IMR-90 (cell line): ENCODE measurements around the gene CRYZL1. TPM values are rescaled to one million over a fixed set of nuclear protein-coding genes. Genes with fewer than 3 reads are reported as not detected.

ENCODE experiments used
- ATAC-seq: fragments of 200-7000 bp; cut with Tn5 transposase; 2 replicates; pipeline ENCODE4 v1.9.1; 2020; ENCODE audit warnings: low read depth, mild to moderate bottlenecking, moderate library complexity
- BruUV-seq: library from RNA; stranded (reverse); fragments of 400-500 nt; replicated peaks from 2 replicates; lab custom pipeline; 2021; lab: Mats Ljungman, UMichigan
- CTCF ChIA-PET: fragments of 300-600 bp; formaldehyde crosslinking; extraction: SDS; loops from one replicate; lab custom pipeline; 2021; ENCODE audit warnings: antibody characterized with exemption; lab: Yijun Ruan, JAX
- POLR2A ChIA-PET: fragments of 300-600 bp; sonication (Branson Sonifier 250); formaldehyde crosslinking; loops from one replicate; lab custom pipeline; 2022; ENCODE audit warnings: antibody characterized with exemption; ENCODE audit not compliant: unreplicated experiment; lab: Charles Lee
- DNase-seq: peaks from one replicate; pipeline ENCODE4 v3.0.0; 2013
- H2AFZ ChIP-seq: replicated peaks from 2 replicates; pipeline ENCODE3; 2013; ENCODE audit warnings: low read length, mild to moderate bottlenecking; ENCODE audit not compliant: poor library complexity
- H2AK5ac ChIP-seq: 2 replicates; pipeline ENCODE4 v1.6.1; 2013; ENCODE audit warnings: low read depth, low read length, inconsistent platforms
- H2AK9ac ChIP-seq: replicated peaks from 2 replicates; pipeline ENCODE3; 2013; ENCODE audit warnings: mild to moderate bottlenecking, low read depth, low read length, moderate library complexity; ENCODE audit not compliant: poor library complexity
- H2BK120ac ChIP-seq: 2 replicates; pipeline ENCODE4 v1.6.1; 2013; ENCODE audit warnings: low read depth, low read length, inconsistent platforms
- H2BK15ac ChIP-seq: 3 replicates; pipeline ENCODE4 v1.6.1; 2013; ENCODE audit warnings: low read depth, low read length, inconsistent platforms
- H2BK20ac ChIP-seq: 2 replicates; pipeline ENCODE4 v1.6.1; 2013; ENCODE audit warnings: low read depth, mild to moderate bottlenecking, inconsistent platforms, low read length, moderate library complexity
- H2BK5ac ChIP-seq: 2 replicates; pipeline ENCODE4 v1.6.1; 2013; ENCODE audit warnings: mild to moderate bottlenecking, low read depth, low read length, inconsistent platforms; ENCODE audit not compliant: poor library complexity, severe bottlenecking
- H3K14ac ChIP-seq: replicated peaks from 2 replicates; pipeline ENCODE4 v1.6.1; 2013; ENCODE audit warnings: low read depth, low read length, inconsistent platforms
- H3K18ac ChIP-seq: 2 replicates; pipeline ENCODE4 v1.6.1; 2013; ENCODE audit warnings: low read depth, low read length, control low read depth
- H3K23ac ChIP-seq: 2 replicates; pipeline ENCODE4 v1.6.1; 2013; ENCODE audit warnings: low read depth, low read length, inconsistent platforms
- H3K27ac ChIP-seq: 2 replicates; pipeline ENCODE4 v1.5.1; 2013; ENCODE audit warnings: mild to moderate bottlenecking, control low read depth, low read length; ENCODE audit not compliant: insufficient read depth
- H3K27me3 ChIP-seq: 2 replicates; pipeline ENCODE4 v1.6.1; 2013; ENCODE audit warnings: low read length; ENCODE audit not compliant: control insufficient read depth, insufficient read depth
- H3K36me3 ChIP-seq: 2 replicates; pipeline ENCODE4 v1.6.1; 2013; ENCODE audit warnings: low read length, mixed read lengths; ENCODE audit not compliant: control insufficient read depth, insufficient read depth
- H3K4ac ChIP-seq: 2 replicates; pipeline ENCODE4 v1.6.1; 2013; ENCODE audit warnings: low read depth, low read length, inconsistent platforms
- H3K4me1 ChIP-seq: 2 replicates; pipeline ENCODE4 v1.6.1; 2013; ENCODE audit warnings: low read length, mixed read lengths; ENCODE audit not compliant: control insufficient read depth, insufficient read depth
- H3K4me2 ChIP-seq: 2 replicates; pipeline ENCODE4 v1.6.1; 2013; ENCODE audit warnings: low read depth, mild to moderate bottlenecking, control low read depth, low read length, moderate library complexity
- H3K4me3 ChIP-seq: 2 replicates; pipeline ENCODE4 v1.5.1; 2013; ENCODE audit warnings: low read depth, mild to moderate bottlenecking, control low read depth, low read length, moderate library complexity; ENCODE audit not compliant: insufficient read depth
- H3K56ac ChIP-seq: 2 replicates; pipeline ENCODE4 v1.6.1; 2013; ENCODE audit warnings: low read length, inconsistent platforms; ENCODE audit not compliant: insufficient read depth; ENCODE audit errors: extremely low read depth
- H3K79me1 ChIP-seq, 2 experiments: 2 replicates each; pipeline ENCODE4 v1.6.1; 2013; ENCODE audit warnings: low read length in 2 of 2, inconsistent platforms in 1 of 2, low read depth in 1 of 2
- H3K9ac ChIP-seq: 2 replicates; pipeline ENCODE4 v1.6.1; 2013; ENCODE audit warnings: low read depth, low read length, control low read depth
- H3K9me1 ChIP-seq: 2 replicates; pipeline ENCODE4 v1.6.1; 2013; ENCODE audit warnings: low read length, inconsistent platforms; ENCODE audit not compliant: insufficient read depth
- H3K9me3 ChIP-seq: 2 replicates; pipeline ENCODE4 v1.6.1; 2013; ENCODE audit warnings: low read length; ENCODE audit not compliant: control insufficient read depth, insufficient read depth
- H4K20me1 ChIP-seq: 2 replicates; pipeline ENCODE4 v1.6.1; 2013; ENCODE audit warnings: low read length, inconsistent platforms; ENCODE audit not compliant: insufficient read depth
- H4K5ac ChIP-seq: 2 replicates; pipeline ENCODE4 v1.6.1; 2013; ENCODE audit warnings: mild to moderate bottlenecking, low read depth, low read length, control low read depth
- H4K8ac ChIP-seq, 2 experiments: 2 replicates each; pipeline ENCODE4 v1.6.1; 2013; ENCODE audit warnings: low read depth in 2 of 2, low read length in 2 of 2, control low read depth in 1 of 2, inconsistent platforms in 1 of 2
- H4K91ac ChIP-seq: 2 replicates; pipeline ENCODE4 v1.6.1; 2013; ENCODE audit warnings: low read depth, low read length, inconsistent platforms; ENCODE audit not compliant: insufficient read depth
- BHLHE40 ChIP-seq: fragments of 150-350 bp; IDR thresholded peaks from 2 replicates; pipeline ENCODE4 v1.6.1; 2016; ENCODE audit warnings: mild to moderate bottlenecking, low read depth, low read length
- CEBPB ChIP-seq: IDR thresholded peaks from 2 replicates; pipeline ENCODE4 v1.6.1; 2012; ENCODE audit warnings: low read depth, low read length, improper control_type of control experiment
- CHD1 ChIP-seq: IDR thresholded peaks from 2 replicates; pipeline ENCODE4 v1.6.1; 2012; ENCODE audit warnings: low read depth, low read length, improper control_type of control experiment
- CTCF ChIP-seq: conservative IDR thresholded peaks from 2 replicates; pipeline ENCODE4 v1.5.1; 2012; ENCODE audit warnings: mild to moderate bottlenecking, low read depth, low read length, improper control_type of control experiment
- ELK1 ChIP-seq: fragments of 150-350 bp; IDR thresholded peaks from 2 replicates; pipeline ENCODE4 v1.6.1; 2016; ENCODE audit warnings: low read depth, mild to moderate bottlenecking, low read length, moderate library complexity, borderline replicate concordance
- FOS ChIP-seq: fragments of 150-350 bp; IDR thresholded peaks from 2 replicates; pipeline ENCODE4 v1.6.1; 2016; ENCODE audit warnings: low read depth, low read length
- MAFK ChIP-seq: IDR thresholded peaks from 2 replicates; pipeline ENCODE4 v1.6.1; 2012; ENCODE audit warnings: low read depth, low read length, improper control_type of control experiment
- MAZ ChIP-seq: IDR thresholded peaks from 2 replicates; pipeline ENCODE4 v1.6.1; 2012; ENCODE audit warnings: low read depth, mild to moderate bottlenecking, low read length, improper control_type of control experiment, moderate library complexity, borderline replicate concordance
- MXI1 ChIP-seq: IDR thresholded peaks from 2 replicates; pipeline ENCODE4 v1.6.1; 2012; ENCODE audit warnings: low read depth, mild to moderate bottlenecking, low read length, moderate library complexity, borderline replicate concordance
- NFE2L2 ChIP-seq: fragments of 150-350 bp; IDR thresholded peaks from 2 replicates; pipeline ENCODE4 v1.6.1; 2016; ENCODE audit warnings: low read depth, mild to moderate bottlenecking, low read length
- POLR2A ChIP-seq: IDR thresholded peaks from 2 replicates; pipeline ENCODE4 v1.6.1; 2012; ENCODE audit warnings: mild to moderate bottlenecking, low read depth, low read length
- RAD21 ChIP-seq: IDR thresholded peaks from 2 replicates; pipeline ENCODE4 v1.6.1; 2012; ENCODE audit warnings: low read length, improper control_type of control experiment
- RCOR1 ChIP-seq: IDR thresholded peaks from 2 replicates; pipeline ENCODE4 v1.6.1; 2012; ENCODE audit warnings: mild to moderate bottlenecking, low read length, improper control_type of control experiment; ENCODE audit not compliant: insufficient replicate concordance
- RFX5 ChIP-seq: IDR thresholded peaks from 2 replicates; pipeline ENCODE4 v1.8.0; 2012; ENCODE audit warnings: low read depth, mild to moderate bottlenecking, low read length, moderate library complexity
- SMC3 ChIP-seq: fragments of 150-350 bp; IDR thresholded peaks from 2 replicates; pipeline ENCODE4 v1.6.1; 2016; ENCODE audit warnings: low read depth, mild to moderate bottlenecking, antibody characterized with exemption, low read length, moderate library complexity
- WGBS, 2 experiments: methylation state at CpG; one replicate each; pipeline versions ENCODE4 v1.1.5 to v1.1.7; 2013; ENCODE audit warnings: missing lambda C conversion rate in 2 of 2; ENCODE audit not compliant: insufficient read length in 1 of 2; ENCODE audit errors: extremely low coverage in 2 of 2; 5-methylcytosine and 5-hydroxymethylcytosine counted together
- dilution Hi-C: fragments of 300-500 bp; cut with HindIII; formaldehyde crosslinking; loops from one replicate; pipeline ENCODE4 v1.14.3; 2018; ENCODE audit warnings: low sequenced_read_pairs; ENCODE audit not compliant: unreplicated experiment
- in situ Hi-C: fragments of 300-500 bp; cut with MboI; formaldehyde crosslinking; loops from 3 replicates; pipeline ENCODE4 v1.14.3; 2019; ENCODE audit warnings: low sequenced_read_pairs, inconsistent platforms, mixed read lengths
- intact Hi-C: fragments of 100-400 bp; cut with micrococcal nuclease; formaldehyde crosslinking; loops from 2 replicates; pipeline ENCODE4 v1.10.0; 2022
- polyA plus RNA-seq, 3 experiments: library from polyadenylated mRNA; depleted of rRNA; stranded (reverse); fragments of >200 nt; gene quantifications; 2 replicates each; pipeline ENCODE4 v1.2.3, GENCODE V29; 2012; ENCODE audit warnings: low replicate concordance in 1 of 3
- total RNA-seq: library from RNA; depleted of rRNA; stranded (reverse); fragments of >200 nt; gene quantifications from 2 replicates; pipeline ENCODE4 v1.2.3, GENCODE V29; 2012
- TF ChIP-seq, protein P1 (sequence below): fragments of 150-350 bp; IDR thresholded peaks from 2 replicates; pipeline ENCODE4 v1.6.1; 2017; ENCODE audit warnings: mild to moderate bottlenecking, antibody characterized with exemption, low read length, low read depth

The CRYZL1 gene
- total and polyA plus RNA-seq, 2 of the 4 experiments (the other 2 are of a cell fraction), result 19.9 to 28.5 TPM

DNA sequence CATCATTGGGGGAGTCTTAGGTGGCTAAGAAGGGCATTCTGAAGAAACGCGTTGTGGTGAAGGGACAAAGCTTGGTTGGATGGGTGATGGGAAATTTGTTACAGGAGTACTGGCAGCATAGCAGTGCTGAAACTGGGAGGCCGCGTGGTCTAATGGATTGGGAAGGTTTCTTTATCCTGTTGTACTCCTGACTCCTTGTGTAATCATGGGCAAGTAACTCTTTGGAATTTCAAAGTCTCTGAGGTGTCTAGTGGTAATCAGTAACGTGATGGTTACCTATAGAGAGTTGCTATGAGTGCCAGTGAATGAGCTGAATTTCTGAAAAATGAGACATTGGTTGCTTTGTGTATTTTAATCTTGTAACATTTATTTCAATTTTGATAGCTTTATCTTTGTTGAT lies 71.5 kb downstream of the CRYZL1 start:
- H3K4me1 ChIP-seq, result peaks cover 3% of the 10 kb centered on the region; the same call in 1 of the 2 replicates
- 0 out of 2 replicates have a peak, but pooled peaks cover 3% of the 10 kb centered on the region for H3K9me1 ChIP-seq
- no peaks in the 10 kb centered on the region for H3K27me3 ChIP-seq
- H4K8ac ChIP-seq, result no peak overlapping the region
- peaks cover 12% of the 10 kb centered on the region for H4K20me1 ChIP-seq
- H4K5ac ChIP-seq, result no peak overlapping the region
- intact Hi-C loops, result no loop called here
- H3K18ac ChIP-seq, result no peak overlapping the region
- no peak overlapping the region for H2AK9ac ChIP-seq
- ATAC-seq, result no peak
- H3K23ac ChIP-seq, result no peak overlapping the region
- H3K14ac ChIP-seq, result no peak overlapping the region
- 79% methylated on average over 2 of the region's 5 CpGs; no CpG with 5 or more reads in 1 of the 2 experiments for WGBS, 2 experiments
- peaks cover 15 to 36% of the 10 kb centered on the region in 2 experiments for H3K79me1 ChIP-seq
- ChIA-PET CTCF (no interaction called here), POLR2A (no interaction called here)
- no peak overlapping the region for H3K4me3 ChIP-seq
- H2BK120ac ChIP-seq, result no peak overlapping the region
- no peak for DNase-seq
- peaks cover 44% of the 10 kb centered on the region for H3K36me3 ChIP-seq
- no peak overlapping the region for H3K9ac ChIP-seq
- H2AK5ac ChIP-seq, result no peak overlapping the region
- TSS peak; percentile 32 for BruUV-seq
- H2BK5ac ChIP-seq, result no peak overlapping the region
- H4K91ac ChIP-seq, result no peak overlapping the region
- no peak overlapping the region for H2BK15ac ChIP-seq
- no peak overlapping the region for H3K4ac ChIP-seq
- H3K9me3 ChIP-seq, result no peaks in the 10 kb centered on the region
- no peak overlapping the region for H3K4me2 ChIP-seq
- no peak overlapping the region for H3K56ac ChIP-seq
- dilution Hi-C loops, result no loop called here
- H2AFZ ChIP-seq, result no peak overlapping the region
- no peak overlapping the region for H2BK20ac ChIP-seq
- no peak for TF ChIP-seq RCOR1
- TF ChIP-seq MXI1, result no peak
- TF ChIP-seq, protein P1, sequence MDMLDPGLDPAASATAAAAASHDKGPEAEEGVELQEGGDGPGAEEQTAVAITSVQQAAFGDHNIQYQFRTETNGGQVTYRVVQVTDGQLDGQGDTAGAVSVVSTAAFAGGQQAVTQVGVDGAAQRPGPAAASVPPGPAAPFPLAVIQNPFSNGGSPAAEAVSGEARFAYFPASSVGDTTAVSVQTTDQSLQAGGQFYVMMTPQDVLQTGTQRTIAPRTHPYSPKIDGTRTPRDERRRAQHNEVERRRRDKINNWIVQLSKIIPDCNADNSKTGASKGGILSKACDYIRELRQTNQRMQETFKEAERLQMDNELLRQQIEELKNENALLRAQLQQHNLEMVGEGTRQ, result no peak
- TF ChIP-seq CHD1, result no peak
- no peak for TF ChIP-seq RAD21
- TF ChIP-seq BHLHE40, result no peak
- no peak for TF ChIP-seq FOS
- no peak for TF ChIP-seq RFX5
- no peak for TF ChIP-seq ELK1
- TF ChIP-seq CTCF, result no peak
- TF ChIP-seq MAZ, result no peak
- no peak for TF ChIP-seq CEBPB
- no peak for TF ChIP-seq SMC3
- TF ChIP-seq MAFK, result no peak
- no peak for TF ChIP-seq POLR2A
- TF ChIP-seq NFE2L2, result no peak
- no peak overlapping the region for H3K27ac ChIP-seq
- in situ Hi-C loops, result no loop called here
